A549 (cell line): ENCODE results near the gene SELPLG. TPM values are rescaled to one million over a fixed set of nuclear protein-coding genes. Genes with fewer than 3 reads are reported as not detected.

ENCODE experiments used
- ATAC-seq, 2 experiments: fragments of 200-7000 bp in 1 of 2; fragments of >200 bp in 1 of 2; cut with Nextera tagmentation in 1 of 2; cut with Tn5 transposase in 1 of 2; 3 replicates each; pipeline versions ENCODE4 v1.8.0 to v1.9.1; 2018 to 2020; ENCODE audit warnings: mild to moderate bottlenecking in 1 of 2, moderate library complexity in 1 of 2
- CTCF ChIA-PET: fragments of 300-600 bp; sonication (Branson Sonifier 250); formaldehyde crosslinking; extraction: SDS; loops from one replicate; lab custom pipeline; 2021; ENCODE audit warnings: antibody characterized with exemption, inconsistent platforms; lab: Yijun Ruan, JAX
- POLR2A ChIA-PET: fragments of 350-600 bp; formaldehyde crosslinking; extraction: SDS; loops from one replicate; lab custom pipeline; 2021; ENCODE audit warnings: antibody characterized with exemption, inconsistent platforms; lab: Yijun Ruan, JAX
- DNase-seq, 2 experiments: peaks; one replicate each; pipeline versions ENCODE4 v3.0.0 to v3.0.0-alpha.2; 2011 to 2016; ENCODE audit warnings: low read depth in 1 of 2, low spot score in 1 of 2
- FAIRE-seq: peaks from 2 replicates; lab custom pipeline; 2011; peaks lifted over from hg19 to GRCh38; lab: Jason Lieb, UNC
- H3K27ac ChIP-seq, 2 experiments: fragments of >200 bp; sonication (Bioruptor Twin); formaldehyde crosslinking; 3 replicates each; pipeline ENCODE4 v1.5.1; 2016 to 2017
- H3K4me1 ChIP-seq: fragments of >200 bp; sonication (Bioruptor Twin); formaldehyde crosslinking; 3 replicates; pipeline ENCODE4 v1.6.1; 2016
- H3K4me2 ChIP-seq: fragments of >200 bp; sonication (Bioruptor Twin); formaldehyde crosslinking; 3 replicates; pipeline ENCODE4 v1.6.1; 2016
- H3K4me3 ChIP-seq: fragments of >200 bp; sonication (Bioruptor Twin); formaldehyde crosslinking; 3 replicates; pipeline ENCODE4 v1.5.1; 2016
- H3K9me3 ChIP-seq: fragments of >200 bp; sonication (Bioruptor Twin); formaldehyde crosslinking; 3 replicates; pipeline ENCODE4 v1.6.1; 2016
- CBX8 ChIP-seq: fragments of 200-600 bp; sonication (generic); IDR thresholded peaks from 2 replicates; pipeline ENCODE4 v1.6.1; 2016
- CEBPB ChIP-seq, 2 experiments: fragments of >200 bp in 1 of 2; sonication (Bioruptor Twin) in 1 of 2; formaldehyde crosslinking in 1 of 2; IDR thresholded peaks; 2 replicates each; pipeline ENCODE4 v1.6.1; 2012 to 2016
- CHD4 ChIP-seq: fragments of 200-600 bp; sonication (generic); IDR thresholded peaks from 2 replicates; pipeline ENCODE4 v1.6.1; 2016; ENCODE audit warnings: antibody characterized with exemption, mild to moderate bottlenecking, borderline replicate concordance
- EHMT2 ChIP-seq: fragments of 200-600 bp; sonication (generic); IDR thresholded peaks from 2 replicates; pipeline ENCODE4 v1.6.1; 2016; ENCODE audit warnings: antibody characterized with exemption, low read depth, mild to moderate bottlenecking, moderate library complexity
- FOXS1 ChIP-seq: fragments of 250-450 bp; sonication (Bioruptor Pico); IDR thresholded peaks from 2 replicates; pipeline ENCODE4 v1.5.0; 2020; ENCODE audit warnings: mild to moderate bottlenecking, moderate library complexity
- HDAC2 ChIP-seq: fragments of 200-600 bp; sonication (generic); IDR thresholded peaks from 2 replicates; pipeline ENCODE4 v1.6.1; 2016
- HES2 ChIP-seq: fragments of >200 bp; sonication (Bioruptor Twin); formaldehyde crosslinking; IDR thresholded peaks from 2 replicates; pipeline ENCODE4 v1.6.1; 2016
- HEYL ChIP-seq: fragments of 250-450 bp; sonication (Bioruptor Pico); IDR thresholded peaks from 2 replicates; pipeline ENCODE4 v1.8.0; 2021; ENCODE audit warnings: mild to moderate bottlenecking, moderate library complexity
- HOXB5 ChIP-seq: fragments of 250-450 bp; sonication (Bioruptor Pico); IDR thresholded peaks from 2 replicates; pipeline ENCODE4 v1.5.0; 2020; ENCODE audit warnings: mild to moderate bottlenecking, moderate library complexity
- KDM1A ChIP-seq: fragments of 200-600 bp; sonication (generic); IDR thresholded peaks from 2 replicates; pipeline ENCODE4 v1.6.1; 2016; ENCODE audit warnings: low read depth, mild to moderate bottlenecking
- MAFK ChIP-seq: fragments of 450-650 bp; IDR thresholded peaks from 2 replicates; pipeline ENCODE4 v1.6.1; 2014; ENCODE audit not compliant: partially characterized antibody
- MYC ChIP-seq: IDR thresholded peaks from 2 replicates; pipeline ENCODE4 v1.6.1; 2012; ENCODE audit warnings: mild to moderate bottlenecking, inconsistent platforms, low read length, improper control_type of control experiment, borderline replicate concordance
- PHF8 ChIP-seq: fragments of 200-600 bp; sonication (generic); IDR thresholded peaks from 2 replicates; pipeline ENCODE4 v1.6.1; 2016; ENCODE audit warnings: low read depth, mild to moderate bottlenecking, antibody characterized with exemption, moderate library complexity, borderline replicate concordance
- POLR2A ChIP-seq: IDR thresholded peaks from 2 replicates; pipeline ENCODE4 v1.6.1; 2012; ENCODE audit warnings: mild to moderate bottlenecking, low read length
- RARB ChIP-seq: fragments of 250-450 bp; sonication (Bioruptor Pico); IDR thresholded peaks from 2 replicates; pipeline ENCODE4 v1.8.0; 2021; ENCODE audit warnings: mild to moderate bottlenecking, moderate library complexity
- TFCP2L1 ChIP-seq: fragments of 250-450 bp; sonication (Bioruptor Pico); IDR thresholded peaks from 2 replicates; pipeline ENCODE4 v1.5.0; 2021; ENCODE audit warnings: mild to moderate bottlenecking
- ZC3H11A ChIP-seq: fragments of 450-650 bp; IDR thresholded peaks from 2 replicates; pipeline ENCODE4 v1.6.1; 2014; ENCODE audit warnings: antibody characterized with exemption, mild to moderate bottlenecking
- ZFP36 ChIP-seq: fragments of 450-650 bp; IDR thresholded peaks from 2 replicates; pipeline ENCODE4 v1.6.1; 2014; ENCODE audit warnings: borderline replicate concordance; ENCODE audit not compliant: partially characterized antibody
- WGBS: methylation state at CpG from one replicate; pipeline ENCODE4 v1.1.6; 2017; ENCODE audit errors: missing lambda C conversion rate; 5-methylcytosine and 5-hydroxymethylcytosine counted together
- polyA plus RNA-seq, 4 experiments: library from polyadenylated mRNA; depleted of rRNA in 3 of 4; stranded (reverse); fragments of >200 nt; fragmentation: RNase III in 1 of 4; extraction: RNeasy Plus Mini Kit Qiagen cat#74134 plus additional on column Dnase treatment in 1 of 4; gene quantifications; 2 replicates in 3 of 4; 3 replicates in 1 of 4; pipeline ENCODE4 v1.2.3, GENCODE V29; 2011 to 2017
- TF ChIP-seq, protein P1 (sequence below): fragments of >200 bp; sonication (Bioruptor Twin); formaldehyde crosslinking; IDR thresholded peaks from 3 replicates; pipeline ENCODE4 v1.6.1; 2016
- TF ChIP-seq, protein P2 (sequence below): fragments of 200-600 bp; sonication (generic); IDR thresholded peaks from 2 replicates; pipeline ENCODE4 v1.6.1; 2016; ENCODE audit warnings: antibody characterized with exemption, mild to moderate bottlenecking, moderate library complexity

The SELPLG gene
- polyA plus RNA-seq, 2 of the 4 experiments (the other 2 are of a cell fraction): 0.17 to 0.67 TPM

- TF ChIP-seq, protein P1, sequence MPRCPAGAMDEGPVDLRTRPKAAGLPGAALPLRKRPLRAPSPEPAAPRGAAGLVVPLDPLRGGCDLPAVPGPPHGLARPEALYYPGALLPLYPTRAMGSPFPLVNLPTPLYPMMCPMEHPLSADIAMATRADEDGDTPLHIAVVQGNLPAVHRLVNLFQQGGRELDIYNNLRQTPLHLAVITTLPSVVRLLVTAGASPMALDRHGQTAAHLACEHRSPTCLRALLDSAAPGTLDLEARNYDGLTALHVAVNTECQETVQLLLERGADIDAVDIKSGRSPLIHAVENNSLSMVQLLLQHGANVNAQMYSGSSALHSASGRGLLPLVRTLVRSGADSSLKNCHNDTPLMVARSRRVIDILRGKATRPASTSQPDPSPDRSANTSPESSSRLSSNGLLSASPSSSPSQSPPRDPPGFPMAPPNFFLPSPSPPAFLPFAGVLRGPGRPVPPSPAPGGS: no peak
- TF ChIP-seq, all 56 proteins: peak for 3
These were observed 15.4 kb downstream of the SELPLG start (continued) for GRCh38 chr12:108618079-108618952.

DNA sequence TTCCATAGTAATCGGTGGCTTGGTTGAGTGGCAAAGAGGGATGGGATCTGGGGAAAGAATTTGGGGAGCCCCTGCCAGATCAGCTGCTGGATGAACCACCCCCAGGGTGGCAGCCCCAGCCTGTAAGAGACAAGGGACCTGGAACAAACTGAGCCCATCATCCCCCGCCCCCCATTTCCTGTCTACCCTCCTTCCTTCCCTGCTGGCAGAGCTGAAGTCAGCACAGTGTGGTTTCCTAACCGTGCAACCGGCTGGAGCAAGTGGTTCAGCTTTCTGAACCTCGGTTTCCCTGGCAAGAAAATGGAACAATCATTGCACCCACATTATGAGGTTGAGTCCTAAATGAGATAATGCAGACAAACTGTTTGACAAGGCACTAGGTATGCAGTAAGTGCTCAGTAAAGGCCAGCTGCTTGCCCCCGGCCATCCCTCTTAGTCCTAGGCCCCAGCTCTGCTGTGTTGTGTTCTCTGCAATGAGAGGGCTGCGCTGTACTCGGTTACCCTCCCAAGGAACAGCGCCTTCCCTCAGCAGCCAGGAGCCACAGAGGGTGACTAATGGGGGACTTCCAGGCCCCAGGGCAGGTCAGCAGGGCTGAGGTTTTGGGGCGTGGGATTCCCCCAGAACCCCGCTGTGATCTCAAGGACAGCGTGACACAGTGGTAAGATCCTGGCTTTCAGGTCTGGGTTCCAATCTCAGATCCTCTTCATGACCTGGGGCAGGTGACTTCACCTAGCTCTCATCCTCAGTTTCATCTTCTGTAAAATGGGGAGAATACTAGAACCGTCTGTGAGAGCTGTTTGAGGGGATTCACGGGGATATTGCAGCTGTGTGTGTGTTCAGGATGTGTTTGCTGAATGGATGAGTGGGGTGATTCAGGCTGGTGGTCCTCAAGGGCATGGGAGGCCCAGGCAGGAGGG, 16.5 kb downstream of the SELPLG start:
- FAIRE-seq: no peak
- ChIA-PET POLR2A (interaction anchor here (1.3 to 1.7 kb wide), 2 partner anchors 55 to 56 kb away, joined by 3 to 11 read pairs; partner anchors contain the start of genes ISCU and SART3), CTCF (interaction anchor here (0.5 to 20.7 kb wide), 45 partner anchors 16 to 776 kb away, joined by 3 to 533 read pairs (median 4); partner anchors contain the start of genes ACACB, FICD, ISCU and SART3)
- DNase-seq: peak in 1 of 2 experiments; percentile 48
- Histone ChIP-seq H3K4me1 (peaks cover 15% of the 10 kb centered on the region), H3K9me3 (no peaks in the 10 kb centered on the region), H3K4me2 (no peak overlapping the region), H3K27ac (peak overlapping the region in 1 of 2 experiments; percentile 13; a peak in 1 of 6 replicates), H3K4me3 (no peak overlapping the region)
- 0 out of 2 replicates have a peak, but pooled peaks have one; percentile 37 for TF ChIP-seq HDAC2
- no peak for TF ChIP-seq HES2
- no peak for TF ChIP-seq CBX8
- ATAC-seq: peak in 1 of 2 experiments; percentile 8; a peak in 2 of 6 replicates
- WGBS: 43% methylated on average over 13 of the region's 14 CpGs

DNA sequence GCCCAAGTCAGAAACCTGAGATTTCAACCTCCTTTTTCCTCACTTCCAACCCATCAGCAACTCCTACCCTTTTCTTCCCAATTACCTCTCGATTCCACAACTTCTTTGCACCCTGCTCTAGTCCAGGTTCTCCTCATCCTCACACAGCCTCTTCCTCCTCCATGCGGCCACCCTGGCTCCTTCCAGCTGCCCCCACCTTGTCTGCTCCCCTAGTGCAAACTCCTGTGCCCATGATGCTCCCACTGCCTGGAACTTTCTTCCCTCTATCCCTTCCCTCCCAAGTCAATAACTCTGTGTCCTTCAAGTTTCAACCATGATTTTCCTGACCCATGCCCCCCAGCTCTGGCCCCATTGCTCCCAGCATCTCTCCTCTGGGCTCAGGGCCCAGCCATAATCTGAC, 17.3 kb downstream of the SELPLG start:
- peaks cover 22% of the 10 kb centered on the region for H3K4me1 ChIP-seq
- H3K27ac ChIP-seq: no peak overlapping the region
- WGBS: 87% methylated on average over 2 of the region's 2 CpGs
- ChIA-PET POLR2A (no interaction called here), CTCF (interaction anchor here (0.6 to 20.7 kb wide), 11 partner anchors 15 to 340 kb away, joined by 3 to 533 read pairs (median 17); partner anchors contain the start of genes ISCU, SART3, SELPLG and TMEM119)
- TF ChIP-seq HOXB5: no peak
- TF ChIP-seq MAFK: no peak
- no peak for TF ChIP-seq POLR2A
- TF ChIP-seq, protein P2, sequence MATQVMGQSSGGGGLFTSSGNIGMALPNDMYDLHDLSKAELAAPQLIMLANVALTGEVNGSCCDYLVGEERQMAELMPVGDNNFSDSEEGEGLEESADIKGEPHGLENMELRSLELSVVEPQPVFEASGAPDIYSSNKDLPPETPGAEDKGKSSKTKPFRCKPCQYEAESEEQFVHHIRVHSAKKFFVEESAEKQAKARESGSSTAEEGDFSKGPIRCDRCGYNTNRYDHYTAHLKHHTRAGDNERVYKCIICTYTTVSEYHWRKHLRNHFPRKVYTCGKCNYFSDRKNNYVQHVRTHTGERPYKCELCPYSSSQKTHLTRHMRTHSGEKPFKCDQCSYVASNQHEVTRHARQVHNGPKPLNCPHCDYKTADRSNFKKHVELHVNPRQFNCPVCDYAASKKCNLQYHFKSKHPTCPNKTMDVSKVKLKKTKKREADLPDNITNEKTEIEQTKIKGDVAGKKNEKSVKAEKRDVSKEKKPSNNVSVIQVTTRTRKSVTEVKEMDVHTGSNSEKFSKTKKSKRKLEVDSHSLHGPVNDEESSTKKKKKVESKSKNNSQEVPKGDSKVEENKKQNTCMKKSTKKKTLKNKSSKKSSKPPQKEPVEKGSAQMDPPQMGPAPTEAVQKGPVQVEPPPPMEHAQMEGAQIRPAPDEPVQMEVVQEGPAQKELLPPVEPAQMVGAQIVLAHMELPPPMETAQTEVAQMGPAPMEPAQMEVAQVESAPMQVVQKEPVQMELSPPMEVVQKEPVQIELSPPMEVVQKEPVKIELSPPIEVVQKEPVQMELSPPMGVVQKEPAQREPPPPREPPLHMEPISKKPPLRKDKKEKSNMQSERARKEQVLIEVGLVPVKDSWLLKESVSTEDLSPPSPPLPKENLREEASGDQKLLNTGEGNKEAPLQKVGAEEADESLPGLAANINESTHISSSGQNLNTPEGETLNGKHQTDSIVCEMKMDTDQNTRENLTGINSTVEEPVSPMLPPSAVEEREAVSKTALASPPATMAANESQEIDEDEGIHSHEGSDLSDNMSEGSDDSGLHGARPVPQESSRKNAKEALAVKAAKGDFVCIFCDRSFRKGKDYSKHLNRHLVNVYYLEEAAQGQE: no peak
- no peak for TF ChIP-seq PHF8
- TF ChIP-seq KDM1A: no peak
- TF ChIP-seq, protein P1: no peak
- no peak for TF ChIP-seq CHD4
- no peak for TF ChIP-seq FOXS1
- no peak for TF ChIP-seq ZFP36
- no peak for TF ChIP-seq CEBPB (IDR thresholded peaks at IDR 0.05)
- no peak for TF ChIP-seq TFCP2L1 (CRISPR knock-in tag)
- TF ChIP-seq HEYL (CRISPR knock-in tag): no peak
- no peak for TF ChIP-seq CBX8
- TF ChIP-seq MYC: no peak
- no peak for TF ChIP-seq EHMT2
- TF ChIP-seq RARB: no peak
- no peak for TF ChIP-seq ZC3H11A
- DNase-seq (no peak), FAIRE-seq (no peak), ATAC-seq (no peak)
- H3K4me3 ChIP-seq: no peak overlapping the region
- H3K9me3 ChIP-seq: no peaks in the 10 kb centered on the region
- H3K4me2 ChIP-seq: no peak overlapping the region
